ENCODE results near the gene STK32C. TPM values are rescaled to one million over a fixed set of nuclear protein-coding genes. Genes with fewer than 3 reads are reported as not detected.

The STK32C gene
- total and polyA plus RNA-seq, 2 experiments from 2014 or later = 8.8 to 9.8 TPM

GRCh38 chr10:132277311-132277741 is 30.4 kb downstream of the STK32C start:
- Histone ChIP-seq H3K4me2 (ENCODE audit: unreplicated experiment) (no peak overlapping the region), H3K9ac (no peak overlapping the region), H3K9me2 (ENCODE audit: insufficient read depth) (no peaks in the 10 kb centered on the region), H3F3A (ENCODE audit: insufficient read depth) (no peaks in the 10 kb centered on the region), H3K4me1 (ENCODE audit: insufficient read depth) (no peaks in the 10 kb centered on the region), H3K27ac (no peak overlapping the region), H3K79me2 (ENCODE audit: insufficient read depth) (no peaks in the 10 kb centered on the region), H3K4me3 (no peak overlapping the region), H3K27me3 (replicated peaks; ENCODE audit: insufficient read depth) (0 out of 2 replicates have a peak, but pooled peaks cover 3% of the 10 kb centered on the region), H3K9me3 (ENCODE audit: low read depth) (no peaks in the 10 kb centered on the region), H4K20me1 (ENCODE audit: insufficient read depth) (no peaks in the 10 kb centered on the region), H2AFZ (no peak overlapping the region), H3K36me3 (ENCODE audit: low read depth) (no peaks in the 10 kb centered on the region)
- no peak for DNase-seq
- TF ChIP-seq EZH2 (IDR thresholded peaks at IDR 0.05; ENCODE audit: insufficient read depth, poor library complexity, severe bottlenecking) = no peak
- TF ChIP-seq EZH2phosphoT487 (IDR thresholded peaks at IDR 0.05; ENCODE audit: insufficient read depth, low read depth) = no peak
- 49 to 71% methylated on average over 8 to 9 of the region's 9 CpGs for WGBS, 2 experiments (ENCODE audit: low coverage in 1 of 2, low lambda C conversion rate in 2 of 2, missing lambda C conversion rate in 2 of 2)
- in situ Hi-C loops (cut with MboI) = no loop called here

GRCh38 chr10:132276706-132277105 is 31.0 kb downstream of the STK32C start:
- H3K9me2 ChIP-seq (ENCODE audit: insufficient read depth) = no peaks in the 10 kb centered on the region
- DNase-seq = no peak
- H3K9ac ChIP-seq = no peak overlapping the region
- no peak overlapping the region for H2AFZ ChIP-seq
- no peaks in the 10 kb centered on the region for H4K20me1 ChIP-seq (ENCODE audit: insufficient read depth)
- TF ChIP-seq EZH2 (IDR thresholded peaks at IDR 0.05; ENCODE audit: insufficient read depth, poor library complexity, severe bottlenecking) = no peak
- TF ChIP-seq EZH2phosphoT487 (IDR thresholded peaks at IDR 0.05; ENCODE audit: insufficient read depth, low read depth) = no peak
- no peaks in the 10 kb centered on the region for H3K27me3 ChIP-seq (replicated peaks; ENCODE audit: insufficient read depth)
- in situ Hi-C loops (cut with MboI) = no loop called here
- H3F3A ChIP-seq (ENCODE audit: insufficient read depth) = no peaks in the 10 kb centered on the region
- no peaks in the 10 kb centered on the region for H3K9me3 ChIP-seq (ENCODE audit: low read depth)
- no peak overlapping the region for H3K27ac ChIP-seq
- no peaks in the 10 kb centered on the region for H3K79me2 ChIP-seq (ENCODE audit: insufficient read depth)
- H3K4me2 ChIP-seq (ENCODE audit: unreplicated experiment) = no peak overlapping the region
- 71 to 79% methylated on average over 7 of the region's 7 CpGs for WGBS, 2 experiments (ENCODE audit: low coverage in 1 of 2, low lambda C conversion rate in 2 of 2, missing lambda C conversion rate in 2 of 2)
- H3K4me1 ChIP-seq (ENCODE audit: insufficient read depth) = 0 out of 2 replicates have a peak, but pooled peaks cover 3% of the 10 kb centered on the region
- no peak overlapping the region for H3K4me3 ChIP-seq
- H3K36me3 ChIP-seq (ENCODE audit: low read depth) = no peaks in the 10 kb centered on the region

- H3K4me2 ChIP-seq (ENCODE audit: unreplicated experiment) = no peak overlapping the region
- H4K20me1 ChIP-seq (ENCODE audit: insufficient read depth) = no peaks in the 10 kb centered on the region
- H3K27me3 ChIP-seq (replicated peaks; ENCODE audit: insufficient read depth) = no peaks in the 10 kb centered on the region
- no peak overlapping the region for H3K27ac ChIP-seq
- H3K9me3 ChIP-seq (ENCODE audit: low read depth) = no peaks in the 10 kb centered on the region
- no peak for DNase-seq
- H3K36me3 ChIP-seq (ENCODE audit: low read depth) = no peaks in the 10 kb centered on the region
- 90 to 91% methylated on average over 13 of the region's 13 CpGs for WGBS, 2 experiments (ENCODE audit: low coverage in 1 of 2, low lambda C conversion rate in 2 of 2, missing lambda C conversion rate in 2 of 2)
- H3K9ac ChIP-seq = no peak overlapping the region
- H3K9me2 ChIP-seq (ENCODE audit: insufficient read depth) = no peaks in the 10 kb centered on the region
- in situ Hi-C loops (cut with MboI) = no loop called here
- H3K4me1 ChIP-seq (ENCODE audit: insufficient read depth) = 0 out of 2 replicates have a peak, but pooled peaks cover 3% of the 10 kb centered on the region
- H3F3A ChIP-seq (ENCODE audit: insufficient read depth) = no peaks in the 10 kb centered on the region
- TF ChIP-seq EZH2 (IDR thresholded peaks at IDR 0.05; ENCODE audit: insufficient read depth, poor library complexity, severe bottlenecking) (no peak), EZH2phosphoT487 (IDR thresholded peaks at IDR 0.05; ENCODE audit: insufficient read depth, low read depth) (no peak)
- no peak overlapping the region for H3K4me3 ChIP-seq
- H3K79me2 ChIP-seq (ENCODE audit: insufficient read depth) = no peaks in the 10 kb centered on the region
- H2AFZ ChIP-seq = no peak overlapping the region
Measured at GRCh38 chr10:132276179-132276675, 31.5 kb downstream of the STK32C start.

GRCh38 chr10:132275426-132276178 is 32.1 kb downstream of the STK32C start:
- no peak overlapping the region for H3K4me3 ChIP-seq
- H3F3A ChIP-seq (ENCODE audit: insufficient read depth) = no peaks in the 10 kb centered on the region
- WGBS, 2 experiments (ENCODE audit: low coverage in 1 of 2, low lambda C conversion rate in 2 of 2, missing lambda C conversion rate in 2 of 2) = 89 to 94% methylated on average over 25 to 26 of the region's 26 CpGs
- no peak overlapping the region for H3K9ac ChIP-seq
- DNase-seq = no peak
- H2AFZ ChIP-seq = no peak overlapping the region
- TF ChIP-seq EZH2phosphoT487 (IDR thresholded peaks at IDR 0.05; ENCODE audit: insufficient read depth, low read depth) = no peak
- no peak for TF ChIP-seq EZH2 (IDR thresholded peaks at IDR 0.05; ENCODE audit: insufficient read depth, poor library complexity, severe bottlenecking)
- no peak overlapping the region for H3K27ac ChIP-seq
- no peaks in the 10 kb centered on the region for H4K20me1 ChIP-seq (ENCODE audit: insufficient read depth)
- H3K4me2 ChIP-seq (ENCODE audit: unreplicated experiment) = no peak overlapping the region
- H3K9me3 ChIP-seq (ENCODE audit: low read depth) = no peaks in the 10 kb centered on the region
- H3K9me2 ChIP-seq (ENCODE audit: insufficient read depth) = no peaks in the 10 kb centered on the region
- no peaks in the 10 kb centered on the region for H3K27me3 ChIP-seq (replicated peaks; ENCODE audit: insufficient read depth)
- no peaks in the 10 kb centered on the region for H3K36me3 ChIP-seq (ENCODE audit: low read depth)
- no peaks in the 10 kb centered on the region for H3K79me2 ChIP-seq (ENCODE audit: insufficient read depth)
- 0 out of 2 replicates have a peak, but pooled peaks cover 3% of the 10 kb centered on the region for H3K4me1 ChIP-seq (ENCODE audit: insufficient read depth)
- in situ Hi-C loops (cut with MboI) = no loop called here

All from GM23248 (cell line).